ENCODE data around the gene LGALS9B.
"Not testable (repeated sequence)": the region's sequence is repeated elsewhere in the genome, so short reads cannot be mapped to it uniquely, and the experiment has no call there.

GRCh38 chr17:20466999-20467398 is 340 bp downstream of the LGALS9B start:
- not testable (repeated sequence) for TF ChIP-seq EZH2 (IDR thresholded peaks at IDR 0.05); CTCF (IDR thresholded peaks at IDR 0.05 in 2 of 3, conservative IDR thresholded peaks at IDR 0.05 in 1 of 3; ENCODE audit: borderline replicate concordance in 1 of 3, insufficient read depth in 1 of 3, low read depth in 2 of 3, low read length in 2 of 3); RAD21 (IDR thresholded peaks at IDR 0.05; ENCODE audit: low read depth); SP1 (IDR thresholded peaks at IDR 0.05; ENCODE audit: low read depth); CBX3 (IDR thresholded peaks at IDR 0.05; ENCODE audit: low read depth); POLR2A (IDR thresholded peaks at IDR 0.05; ENCODE audit: borderline replicate concordance, extremely low read depth, insufficient read depth, insufficient read length); POLR2AphosphoS5 (IDR thresholded peaks at IDR 0.05; ENCODE audit: low read depth, low read length); CEBPB (IDR thresholded peaks at IDR 0.05; ENCODE audit: low read depth)

Measured in HCT116 (cell line).